NCI-H2029 treated with DMSO at 0.1 percent for 48 hours (cell line): Measurements from ENCODE around the gene LBP.
"Not testable (repeated sequence)": the region's sequence is repeated elsewhere in the genome, so short reads cannot be mapped to it uniquely, and the experiment has no call there.

Experiments
- DNase-seq: peaks from one replicate; lab custom pipeline; 2025; lab: John Stamatoyannopoulos, UW

LBP gene

DNA sequence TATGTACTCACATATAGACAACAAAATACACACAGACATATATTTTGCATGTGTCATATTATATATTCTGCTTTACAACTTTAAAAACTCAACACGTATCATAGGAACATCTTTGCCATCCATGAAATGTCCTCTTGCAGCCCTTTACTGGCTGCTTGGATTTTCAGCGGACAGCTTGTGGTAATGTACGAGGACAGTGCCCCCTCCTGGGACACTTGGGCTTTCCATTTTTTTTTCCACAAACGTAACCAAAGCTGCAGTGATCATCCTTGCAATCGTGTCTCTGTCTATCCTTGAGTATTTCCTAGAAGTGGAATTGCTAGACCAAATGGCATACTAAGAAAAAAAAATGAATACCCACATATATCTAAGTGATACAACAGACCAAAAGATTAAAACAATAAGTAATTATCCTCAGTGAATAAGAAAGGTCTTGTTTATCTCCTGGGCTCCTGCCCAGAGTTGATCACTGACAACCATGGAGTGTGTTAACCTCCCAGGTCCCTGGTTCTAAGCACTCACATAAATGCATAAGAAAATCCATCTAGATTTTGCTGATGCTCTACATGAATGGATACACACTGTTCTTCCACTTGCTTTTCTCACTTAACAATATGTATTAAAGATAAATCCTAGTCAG, 24.2 kb upstream of the LBP start:
- DNase-seq = no peak

DNA sequence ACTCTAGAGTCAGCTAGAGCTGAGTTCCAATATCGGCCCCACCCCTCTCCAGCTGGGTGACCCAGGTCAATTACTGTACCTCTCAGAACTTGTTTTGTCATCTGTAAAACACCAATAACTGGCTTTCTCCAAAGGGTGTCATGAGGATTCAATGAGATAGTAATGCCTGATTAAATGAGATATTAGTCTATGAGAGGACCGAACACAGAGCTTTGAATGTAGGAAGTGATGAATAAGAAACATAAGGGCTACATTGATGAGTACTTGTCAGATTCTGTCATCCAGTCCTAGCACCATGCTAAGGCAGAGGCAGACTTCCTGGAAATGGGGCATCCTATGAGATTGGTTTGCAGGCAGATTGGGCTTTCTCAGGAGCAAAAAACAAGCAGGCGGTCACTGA, 22.1 kb upstream of the LBP start:
- no peak for DNase-seq

- DNase-seq = no peak
Measured at GRCh38 chr20:38325167-38325566, 21.1 kb upstream of the LBP start.

GRCh38 chr20:38325905-38326304, 20.4 kb upstream of the LBP start:
- no peak for DNase-seq

DNA sequence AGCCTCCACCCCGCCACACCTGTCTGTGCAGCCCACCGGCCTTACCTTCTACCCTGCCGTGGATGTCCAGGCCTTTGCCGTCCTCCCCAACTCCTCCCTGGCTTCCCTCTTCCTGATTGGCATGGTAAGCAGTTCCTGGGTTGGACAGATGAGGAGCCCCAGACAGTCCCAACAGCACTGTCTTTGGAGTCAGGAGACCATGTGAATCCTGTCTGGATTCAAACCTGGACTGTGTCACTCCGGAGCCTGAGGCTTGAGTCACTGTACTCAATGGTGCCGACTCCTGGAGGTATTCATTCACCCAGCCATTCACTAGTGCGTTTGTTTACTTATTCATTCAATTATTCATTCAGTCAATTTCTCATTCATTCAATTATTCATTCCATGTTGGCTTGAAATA, 20.0 kb upstream of the LBP start:
- no peak for DNase-seq

DNA sequence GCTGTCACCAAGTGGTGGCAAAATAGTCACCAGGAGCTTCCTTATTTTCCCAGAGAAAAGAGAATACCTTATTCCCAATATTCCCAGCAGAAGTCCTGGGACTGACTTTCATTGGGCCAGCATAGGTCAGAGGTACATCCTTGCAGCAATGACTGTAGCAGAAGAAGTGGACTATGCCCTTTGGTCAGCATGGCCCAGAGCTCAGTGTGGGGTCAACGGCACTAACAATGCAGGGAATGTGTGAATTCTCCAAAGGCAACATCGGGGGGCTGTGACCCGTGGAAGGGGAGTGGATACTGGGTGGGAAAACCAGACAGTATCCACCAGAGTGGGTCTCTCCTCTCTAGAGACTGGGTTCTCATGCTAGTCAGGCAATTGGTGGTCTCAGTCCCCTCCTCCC, 15.6 kb upstream of the LBP start:
- DNase-seq = no peak

DNA sequence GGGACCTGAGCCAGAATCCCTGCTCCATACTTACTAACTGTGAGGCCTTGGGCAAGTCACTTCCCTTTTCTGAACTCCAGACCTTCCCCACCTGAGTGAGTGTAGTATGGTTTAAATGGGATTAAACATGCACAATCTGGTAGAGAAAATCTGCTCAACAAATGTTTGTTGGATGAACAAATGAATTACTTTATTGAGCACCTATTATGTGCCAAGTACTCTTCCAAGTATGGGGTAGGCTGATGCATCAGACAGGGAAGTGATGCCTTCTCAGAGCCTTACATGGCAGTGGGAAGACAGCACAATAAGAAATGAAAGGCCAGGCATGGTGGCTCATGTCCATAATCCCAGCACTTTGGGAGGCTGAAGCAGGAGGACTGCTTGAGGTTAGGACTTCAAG, 15.0 kb upstream of the LBP start:
- DNase-seq = no peak

DNA sequence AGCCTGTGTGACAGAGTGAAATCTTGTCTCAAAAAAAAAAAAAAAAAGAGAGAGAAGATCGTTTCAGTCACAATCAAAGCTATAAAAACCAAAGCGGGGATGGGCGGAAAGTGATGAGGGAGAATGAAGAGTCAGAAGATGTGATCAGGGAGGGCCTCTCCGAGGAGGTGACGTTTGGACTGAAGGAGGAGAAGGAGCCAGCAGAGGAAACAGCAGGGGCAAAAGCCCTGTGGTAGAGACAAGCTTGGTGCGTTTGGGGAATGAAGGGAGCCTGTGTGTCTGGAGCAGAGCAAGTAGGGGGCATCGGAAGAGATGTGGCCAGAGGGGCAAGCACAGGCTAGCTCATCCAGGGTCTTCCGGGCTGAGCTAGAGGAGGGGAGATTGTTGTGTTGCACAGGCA, 14.5 kb upstream of the LBP start:
- DNase-seq = no peak

GRCh38 chr20:38334016-38334415, 12.3 kb upstream of the LBP start:
- no peak for DNase-seq

DNA sequence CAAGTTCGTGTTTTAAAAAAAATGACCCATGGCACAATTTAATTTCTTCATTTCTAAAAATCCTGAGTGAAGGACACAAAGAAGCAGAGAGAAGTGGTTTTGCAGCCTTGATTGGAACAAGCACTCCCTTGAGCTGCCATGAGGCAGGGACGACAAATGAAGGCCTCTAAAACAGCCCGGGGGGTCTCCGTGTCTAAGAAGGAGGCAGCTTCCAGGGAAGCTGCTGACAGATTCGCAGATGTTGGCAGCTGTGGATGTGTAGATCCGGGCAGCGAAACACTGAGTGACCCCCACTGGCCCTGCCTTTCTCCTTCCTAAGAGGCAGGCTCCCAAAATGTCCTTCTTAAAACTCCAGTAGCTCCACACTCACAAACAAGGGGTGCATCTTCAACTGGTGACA, 9.6 kb upstream of the LBP start:
- no peak for DNase-seq

GRCh38 chr20:38337561-38338140, 8.6 kb upstream of the LBP start:
- no peak for DNase-seq

GRCh38 chr20:38338849-38339520, 7.3 kb upstream of the LBP start:
- no peak for DNase-seq

GRCh38 chr20:38339521-38339896, 6.8 kb upstream of the LBP start:
- not testable (repeated sequence) for DNase-seq

- no peak for DNase-seq
Measured at GRCh38 chr20:38339997-38340396, 6.3 kb upstream of the LBP start.

GRCh38 chr20:38340693-38341092, 5.6 kb upstream of the LBP start:
- DNase-seq = no peak

DNA sequence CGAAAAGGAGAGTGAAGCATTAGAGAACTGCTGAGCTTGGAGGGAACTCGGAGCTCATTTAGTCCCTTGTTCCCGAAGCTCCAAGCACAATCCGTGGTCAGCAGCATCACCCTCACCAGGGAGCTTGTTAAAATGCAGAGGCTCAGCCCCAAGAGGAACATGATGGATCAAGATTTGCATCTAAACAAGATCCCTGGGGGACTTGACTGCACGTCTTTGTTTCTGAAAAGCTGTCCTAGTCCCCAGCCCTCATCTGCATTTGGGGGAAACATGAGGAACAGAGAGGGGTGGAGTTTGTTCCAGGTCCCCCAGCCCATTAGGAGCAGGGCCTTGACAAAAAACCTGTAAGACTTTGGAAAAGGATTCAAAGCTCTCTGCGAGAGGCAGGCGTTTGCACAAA, 4.1 kb upstream of the LBP start:
- DNase-seq = no peak

- no peak for DNase-seq
Measured at GRCh38 chr20:38342713-38343310, 3.5 kb upstream of the LBP start.

GRCh38 chr20:38343311-38344106, 2.8 kb upstream of the LBP start:
- DNase-seq = no peak

GRCh38 chr20:38344107-38344701, 2.1 kb upstream of the LBP start:
- DNase-seq = no peak

DNA sequence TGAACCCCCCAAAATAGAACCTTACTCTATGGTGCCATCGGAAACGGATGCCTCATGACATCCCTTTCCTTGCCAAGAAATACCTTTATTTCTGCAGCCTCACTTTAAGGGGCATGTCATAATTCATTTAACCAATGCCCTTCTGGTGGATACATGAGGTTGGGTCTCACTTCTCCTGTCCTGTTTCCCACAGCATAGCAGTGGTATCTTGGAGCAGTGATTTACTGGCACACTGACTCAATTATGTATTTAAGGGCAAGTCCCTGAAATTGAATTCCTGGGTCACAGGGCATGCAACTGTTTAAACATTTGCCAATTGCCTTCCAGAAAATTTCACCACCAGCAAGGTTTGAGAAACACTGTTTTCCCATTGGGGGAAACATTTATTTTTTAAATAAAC, 639 bp upstream of the LBP start:
- DNase-seq = no peak

DNA sequence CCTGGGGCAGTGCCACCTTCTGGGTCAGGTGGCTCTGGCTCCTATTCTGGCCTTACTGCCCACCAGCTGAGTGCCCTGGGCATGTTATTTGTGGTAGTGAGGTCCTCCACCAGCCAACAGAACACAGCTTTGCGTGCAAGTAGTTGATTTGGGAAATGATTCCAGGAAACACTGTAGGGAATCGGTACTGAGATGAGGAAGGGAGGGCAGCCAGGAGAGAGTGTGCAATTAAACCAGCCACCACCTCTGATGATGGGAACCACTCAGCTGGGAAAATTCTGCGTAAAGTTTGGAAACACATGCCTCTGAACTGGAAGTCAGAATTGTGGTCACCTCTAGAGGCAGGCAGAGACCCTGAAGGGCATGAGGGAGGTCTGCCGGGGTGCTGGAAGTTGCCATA, 459 bp downstream of the LBP start:
- DNase-seq = no peak

DNA sequence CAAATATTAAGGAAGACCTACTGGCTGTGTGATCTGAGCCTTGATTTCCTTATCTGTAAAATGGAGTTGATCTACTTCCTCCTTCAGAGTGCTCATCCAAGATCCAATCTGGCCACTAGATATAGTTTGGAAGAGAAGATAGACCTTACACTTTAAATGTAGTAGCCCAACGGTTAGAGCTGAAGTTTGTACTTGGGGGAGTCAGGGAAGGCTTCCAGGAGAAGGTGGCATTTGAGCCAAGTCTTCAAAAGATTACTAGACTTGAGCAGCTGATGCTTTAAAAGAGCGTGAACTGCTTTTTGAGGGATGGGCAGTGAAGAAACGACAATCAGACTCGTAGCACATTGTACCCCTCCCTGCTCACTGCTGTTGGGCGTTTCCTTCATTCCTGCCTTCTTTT, 3.6 kb downstream of the LBP start:
- no peak for DNase-seq
